Erythroblast (primary cell): Measurements from ENCODE around the gene NEDD9.

ENCODE experiments used
- GATA1 ChIP-seq: IDR thresholded peaks from 2 replicates; pipeline ENCODE4 v1.6.1; 2011; ENCODE audit warnings: low read depth, mild to moderate bottlenecking, control low read depth, low read length, moderate library complexity
- POLR2A ChIP-seq: IDR thresholded peaks from 2 replicates; pipeline ENCODE4 v1.6.1; 2011; ENCODE audit warnings: mild to moderate bottlenecking, low read length

DNA sequence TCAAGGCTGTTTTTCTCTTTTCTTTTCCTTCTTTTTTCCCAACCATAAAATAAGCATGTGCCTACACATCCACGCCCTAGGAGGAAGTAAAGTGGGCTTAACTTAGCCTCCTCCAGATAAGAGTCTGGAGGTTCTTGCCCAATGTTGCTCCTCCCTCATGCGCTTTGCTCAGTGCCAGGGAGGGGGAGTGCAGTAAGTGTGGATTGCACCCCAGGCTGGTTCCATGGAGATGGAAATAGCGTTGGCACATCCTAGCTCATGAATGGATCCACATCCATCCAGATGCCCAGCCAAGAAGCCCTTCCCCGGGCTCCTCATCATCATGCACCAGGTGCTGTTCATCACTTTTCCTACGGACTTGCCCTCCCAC, 58.2 kb downstream of the NEDD9 start:
- TF ChIP-seq POLR2A (no peak), GATA1 (no peak)
